CD4-positive, alpha-beta T cell treated with Interleukin-17A for 1 hour (primary cell): ENCODE measurements around the gene KSR2.

Experiments
- DNase-seq: peaks from one replicate; pipeline ENCODE4 v3.0.0-alpha.2; 2020

Gene KSR2

DNA sequence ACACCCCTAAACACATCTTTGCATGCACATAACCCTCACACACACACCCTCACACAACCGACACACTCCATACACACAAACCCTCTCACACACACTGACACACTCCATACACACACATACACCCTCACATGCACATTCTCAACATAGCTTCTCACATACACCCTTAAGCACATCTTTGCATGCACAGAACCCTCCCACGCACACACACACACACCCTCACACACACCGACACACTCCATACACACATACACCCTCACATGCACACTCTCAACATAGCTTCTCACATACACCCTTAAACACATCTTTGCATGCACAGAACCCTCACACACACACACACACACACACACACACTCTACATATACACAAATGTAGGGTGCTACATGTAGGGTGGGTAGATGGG is 534.9 kb downstream of the KSR2 start:
- no peak for DNase-seq

DNA sequence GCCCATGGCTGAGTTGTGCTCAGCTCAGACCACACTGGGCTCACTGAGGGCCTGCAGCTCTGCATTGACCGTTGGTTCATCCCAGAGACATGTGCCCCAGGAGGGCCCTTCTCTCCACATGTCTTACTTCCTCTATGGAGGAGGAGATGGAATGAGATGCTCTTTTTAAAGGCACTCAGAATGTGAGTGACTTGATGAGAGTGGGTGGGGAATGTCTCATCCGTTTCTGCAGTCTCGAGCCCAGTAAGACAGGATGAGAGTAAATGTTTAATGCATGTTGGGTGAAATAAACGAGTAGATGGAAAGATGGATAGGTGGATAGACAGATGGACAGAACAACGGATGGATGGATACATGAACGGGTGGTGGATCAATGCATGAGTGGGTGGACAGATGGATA is 538.5 kb downstream of the KSR2 start:
- no peak for DNase-seq

GRCh38 chr12:117427211-117427610 is 541.6 kb downstream of the KSR2 start:
- DNase-seq = no peak

DNA sequence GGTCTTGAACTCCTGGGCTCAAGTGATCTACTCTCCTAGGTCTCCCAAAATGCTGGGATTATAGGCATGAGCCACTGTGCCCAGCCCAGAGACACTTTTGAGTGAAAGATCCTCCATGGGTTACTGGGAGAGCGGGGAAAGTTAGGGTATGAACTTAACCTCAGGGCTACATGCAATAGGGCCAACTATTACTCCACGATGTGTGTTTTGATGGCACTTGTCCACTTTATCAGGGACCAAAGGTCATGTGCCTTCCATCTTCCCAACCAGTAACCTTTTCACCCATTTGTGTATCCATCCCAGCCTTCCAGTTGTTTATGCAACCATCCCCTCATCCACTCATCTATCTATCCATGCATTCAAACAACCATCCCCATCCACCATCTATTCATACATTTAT is 546.8 kb downstream of the KSR2 start:
- DNase-seq = no peak

- DNase-seq = no peak
Observed at GRCh38 chr12:117421068-117421752, 547.6 kb downstream of the KSR2 start.

- no peak for DNase-seq
Observed at GRCh38 chr12:117417004-117417403, 551.8 kb downstream of the KSR2 start.

GRCh38 chr12:117412465-117413188 is 556.2 kb downstream of the KSR2 start:
- no peak for DNase-seq

DNA sequence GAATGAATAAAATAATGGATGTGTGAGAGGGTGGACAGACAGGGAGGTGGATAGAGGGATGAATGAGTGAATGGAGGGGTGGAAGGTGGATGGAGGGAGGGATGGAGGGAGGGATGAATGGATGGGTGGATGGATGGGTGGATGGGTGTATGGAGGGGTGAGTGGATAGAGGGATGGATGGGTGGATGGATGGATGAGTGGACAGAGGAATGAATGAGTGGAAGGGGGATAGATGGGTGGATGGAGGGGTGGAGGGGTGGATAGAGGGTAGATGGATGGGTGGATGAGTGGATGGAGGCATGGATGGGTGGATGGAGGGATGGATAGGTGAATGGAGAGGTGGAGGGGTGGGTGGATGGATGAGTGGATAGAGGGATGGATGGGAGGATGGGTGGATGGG is 559.5 kb downstream of the KSR2 start:
- no peak for DNase-seq

GRCh38 chr12:117408161-117408791 is 560.5 kb downstream of the KSR2 start:
- DNase-seq = no peak

GRCh38 chr12:117404940-117405339 is 563.9 kb downstream of the KSR2 start:
- no peak for DNase-seq

- no peak for DNase-seq
Observed at GRCh38 chr12:117404203-117404853, 564.5 kb downstream of the KSR2 start.

DNA sequence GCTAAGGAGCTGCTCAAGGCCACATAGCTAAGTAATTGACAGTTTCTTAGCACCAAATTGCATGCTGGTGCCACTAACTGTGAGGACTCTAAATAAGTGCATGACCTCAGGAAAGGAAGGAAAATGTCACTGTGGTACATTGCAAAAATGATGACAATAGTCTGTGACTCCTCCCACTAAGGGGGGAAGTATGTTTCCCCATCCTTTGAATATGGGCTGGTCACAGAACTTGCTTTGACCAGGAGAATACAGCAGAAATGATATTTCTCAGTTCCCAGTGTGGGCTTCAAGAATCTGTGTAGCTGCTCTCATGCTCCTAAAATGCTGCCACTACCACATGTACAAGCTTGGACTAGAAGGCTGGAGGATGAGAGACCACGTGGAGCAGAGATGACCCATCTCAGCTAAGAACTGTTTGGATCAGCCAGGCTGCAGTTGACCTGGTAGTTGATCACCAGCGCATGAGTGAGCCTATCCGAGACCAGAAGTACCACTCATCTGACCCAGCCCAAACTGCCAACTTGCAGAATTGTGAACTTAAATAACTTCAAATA is 565.1 kb downstream of the KSR2 start:
- no peak for DNase-seq
